Motor neuron (in vitro differentiated cells): ENCODE data around the gene MON2. TPM values are rescaled to one million over a fixed set of nuclear protein-coding genes. Genes with fewer than 3 reads are reported as not detected.
"Not testable (repeated sequence)": the region's sequence is repeated elsewhere in the genome, so short reads cannot be mapped to it uniquely, and the experiment has no call there.

Experiments used
- ATAC-seq, 8 experiments: fragments of 200-7000 bp; cut with Tn5 transposase; replicated peaks in 6 of 8; 2 replicates each; pipeline ENCODE4 v1.8.0; 2021; ENCODE audit warnings: mild to moderate bottlenecking in 8 of 8, moderate library complexity in 8 of 8
- H3K27ac ChIP-seq, 2 donors: fragments of 250-450 bp; sonication (Bioruptor Pico); 2 replicates each; pipeline ENCODE4 v1.9.0; 2021; ENCODE audit warnings: antibody characterized with exemption in 2 of 2, mild to moderate bottlenecking in 2 of 2, moderate library complexity in 1 of 2
- H3K4me1 ChIP-seq, 2 donors: fragments of 250-450 bp; sonication (Bioruptor Pico); replicated peaks in 1 of 2; 2 replicates each; pipeline ENCODE4 v1.6.1; 2021; ENCODE audit warnings: antibody characterized with exemption in 2 of 2, mild to moderate bottlenecking in 2 of 2, moderate library complexity in 1 of 2
- H3K4me3 ChIP-seq, 5 donors: fragments of 250-450 bp; sonication (Bioruptor Pico); 2 replicates each; pipeline ENCODE4 v1.9.0; 2021; ENCODE audit warnings: antibody characterized with exemption in 5 of 5, mild to moderate bottlenecking in 5 of 5, moderate library complexity in 4 of 5
- WGBS, 10 experiments: fragments of 450-650 bp; shearing (Covaris generic); methylation state at CpG; one replicate each; pipeline ENCODE4 v1.0.0; 2022; 5-methylcytosine and 5-hydroxymethylcytosine counted together
- in situ Hi-C, 9 experiments: fragments of 400-800 bp; cut with MboI; loops; one replicate each; pipeline ENCODE4 v1.15.0; 2021; ENCODE audit warnings: low sequenced_read_pairs in 9 of 9, low pct_unique_long_range_greater_than_20kb in 2 of 9; ENCODE audit not compliant: unreplicated experiment in 9 of 9
- total RNA-seq, 8 experiments: library from RNA; unstranded; fragments of 300-600 nt; gene quantifications; 2 replicates each; pipeline versions ENCODE4 v1.2.3 to v1.2.4, GENCODE V29; 2022

MON2 gene
- total RNA-seq, 8 experiments from 2014 or later = 19.2 to 84.6 (median 39.7) TPM

DNA sequence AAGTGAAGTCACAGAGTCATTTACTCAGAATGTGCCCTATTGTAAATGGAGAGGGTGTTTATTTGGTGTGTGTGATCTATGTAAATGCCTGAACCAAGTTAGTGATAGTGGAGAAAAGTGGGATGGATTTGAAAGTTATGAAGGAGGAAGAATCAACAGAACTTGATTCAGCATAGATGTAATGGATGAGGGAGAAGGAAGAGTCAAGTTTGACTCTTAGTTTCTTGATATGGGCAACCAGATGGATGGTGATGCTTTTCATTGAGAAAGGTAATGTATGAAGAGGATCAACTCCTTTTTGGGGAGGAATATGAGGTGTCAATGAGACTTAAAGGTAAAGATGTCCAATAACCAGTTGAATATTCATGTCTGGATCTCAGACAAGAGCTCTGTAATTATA lies 6.7 kb upstream of the MON2 start:
- no peak for ATAC-seq
- H3K4me1 ChIP-seq = no peaks in the 10 kb centered on the region
- in situ Hi-C loops = no loop called here
- H3K4me3 ChIP-seq = no peak overlapping the region
- no peak overlapping the region for H3K27ac ChIP-seq

DNA sequence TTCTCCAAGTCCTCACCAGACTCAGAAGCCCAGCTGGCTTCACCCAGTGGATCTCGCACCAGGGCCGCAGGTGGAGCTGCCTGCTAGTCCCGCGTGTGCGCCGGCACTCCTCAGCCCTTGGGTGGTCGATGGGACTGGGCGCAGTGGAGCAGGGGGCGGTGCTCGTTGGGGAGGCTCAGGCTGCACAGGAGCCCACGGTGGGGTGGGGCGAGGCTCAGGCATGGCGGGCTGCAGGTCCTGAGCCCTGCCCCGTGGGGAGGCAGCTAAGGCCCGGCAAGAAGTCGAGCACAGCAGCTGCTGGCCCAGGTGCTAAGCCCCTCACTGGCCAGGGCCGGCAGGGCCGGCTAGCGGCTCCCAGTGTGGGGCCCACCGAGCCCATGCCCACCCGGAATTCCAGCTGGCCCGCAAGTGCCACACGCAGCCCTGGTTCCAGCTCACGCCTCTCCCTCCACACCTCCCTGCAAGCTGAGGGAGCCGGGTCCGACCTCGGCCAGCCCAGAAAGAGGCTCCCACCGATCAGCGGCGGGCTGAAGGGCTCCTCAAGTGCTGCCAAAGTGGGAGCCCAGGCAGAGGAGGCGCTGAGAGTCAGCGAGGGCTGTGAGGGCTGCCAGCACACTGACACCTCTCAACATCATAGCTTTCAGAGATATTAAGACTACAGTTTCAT lies 5.3 kb upstream of the MON2 start:
- ATAC-seq, H3K4me3 ChIP-seq, H3K4me1 ChIP-seq, H3K27ac ChIP-seq, in situ Hi-C loops: not testable (repeated sequence)
- 75 to 100% (median 95%) methylated on average over 1 to 12 of the region's 32 CpGs; no CpG with 5 or more reads in 5 of the 10 experiments for WGBS, 10 experiments

GRCh38 chr12:62463252-62463651 lies 3.4 kb upstream of the MON2 start:
- H3K4me1 ChIP-seq, in situ Hi-C loops, H3K27ac ChIP-seq, ATAC-seq, H3K4me3 ChIP-seq: not testable (repeated sequence)
- 20 to 100% (median 74%) methylated on average over 2 to 6 of the region's 7 CpGs; no CpG with 5 or more reads in 2 of the 10 experiments for WGBS, 10 experiments

DNA sequence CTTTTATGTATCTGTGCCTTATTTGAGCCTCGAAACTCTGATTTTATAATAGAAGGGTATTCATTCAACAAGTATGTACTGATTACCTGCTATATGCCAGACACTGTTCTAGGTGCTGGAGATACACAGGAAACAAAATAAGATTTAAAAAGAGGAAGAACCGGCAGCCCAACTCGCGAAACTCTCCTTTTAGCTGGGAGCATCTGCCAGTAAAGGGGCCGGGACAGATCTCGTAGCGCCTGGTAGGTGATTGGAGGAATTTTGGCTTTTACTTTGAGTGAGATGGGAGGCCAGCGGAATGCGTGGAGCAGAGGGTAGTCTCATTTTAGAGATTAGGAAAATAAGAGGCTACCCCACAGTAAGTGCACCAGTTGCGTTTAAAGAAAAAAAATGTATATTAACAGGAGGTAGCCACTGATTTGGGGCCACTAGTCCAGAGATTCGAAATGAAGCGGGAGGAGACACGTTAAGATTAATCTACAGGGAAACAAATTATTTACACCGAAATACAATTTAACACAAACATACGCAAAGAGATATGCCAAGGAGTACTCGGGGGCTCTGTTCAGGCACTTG lies 520 bp upstream of the MON2 start:
- Histone ChIP-seq H3K27ac (peak overlapping the region; percentile 96 to 99), H3K4me1 (peaks cover 11 to 18% of the 10 kb centered on the region in 2 donors), H3K4me3 (peak overlapping the region; percentile 76 to 100 (median 92))
- WGBS, 10 experiments = 0 to 20% (median 10%) methylated on average over 1 to 16 of the region's 16 CpGs; no CpG with 5 or more reads in 1 of the 10 experiments
- peak; percentile 31 to 58 (median 46) for ATAC-seq
- in situ Hi-C loops = no loop called here

DNA sequence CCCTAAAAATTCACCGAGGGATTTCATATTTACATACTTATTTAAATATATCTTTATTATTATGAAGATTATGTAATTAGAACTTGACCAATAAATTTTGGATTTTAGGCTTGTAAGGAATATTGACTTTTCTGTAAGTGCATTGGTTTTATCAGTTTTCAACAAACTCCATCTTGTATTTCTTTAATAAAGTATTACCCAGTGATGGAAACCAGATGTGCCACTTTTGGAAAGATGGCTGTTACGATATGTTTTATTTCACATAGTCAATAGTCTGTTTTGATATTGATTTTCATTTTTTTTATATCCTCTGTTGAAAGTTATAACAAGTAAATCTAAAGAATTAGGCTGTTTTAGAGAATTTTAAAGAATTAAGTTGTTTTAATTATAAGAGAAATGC lies 1.8 kb downstream of the MON2 start:
- Histone ChIP-seq H3K4me3 (peak overlapping the region; percentile 76 to 100 (median 92)), H3K4me1 (peaks cover 14 to 18% of the 10 kb centered on the region in 2 donors), H3K27ac (no peak overlapping the region)
- 0 to 100% (median 88%) methylated on average over 1 to 2 of the region's 2 CpGs for WGBS, 10 experiments
- no peak for ATAC-seq
- in situ Hi-C loops = no loop called here

DNA sequence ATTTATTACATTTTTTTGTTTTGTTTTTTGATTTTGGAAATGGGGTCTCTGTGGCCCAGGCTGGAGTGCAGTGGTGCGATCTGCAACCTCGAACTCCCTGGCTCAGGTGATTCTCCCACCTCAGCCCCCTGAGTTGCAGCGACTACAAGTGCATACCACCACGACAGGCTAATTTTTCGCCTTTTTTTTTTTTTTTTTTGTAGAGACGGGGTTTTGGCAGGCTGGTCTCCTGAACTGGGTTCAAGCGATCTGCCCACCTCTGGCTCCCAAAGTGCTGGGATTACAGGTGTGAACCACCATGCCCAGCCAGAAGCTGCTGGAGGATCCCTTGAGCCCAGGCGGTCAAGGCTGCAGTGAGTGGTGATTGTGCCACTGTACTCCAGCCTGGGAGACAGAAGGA lies 2.3 kb downstream of the MON2 start:
- H3K4me1 ChIP-seq = peaks cover 14 to 18% of the 10 kb centered on the region in 2 donors
- no peak for ATAC-seq
- H3K27ac ChIP-seq = no peak overlapping the region
- peak overlapping the region; percentile 24 to 100 (median 84) for H3K4me3 ChIP-seq
- 73 to 100% (median 94%) methylated on average over 1 to 8 of the region's 8 CpGs; no CpG with 5 or more reads in 3 of the 10 experiments for WGBS, 10 experiments
- in situ Hi-C loops = no loop called here

DNA sequence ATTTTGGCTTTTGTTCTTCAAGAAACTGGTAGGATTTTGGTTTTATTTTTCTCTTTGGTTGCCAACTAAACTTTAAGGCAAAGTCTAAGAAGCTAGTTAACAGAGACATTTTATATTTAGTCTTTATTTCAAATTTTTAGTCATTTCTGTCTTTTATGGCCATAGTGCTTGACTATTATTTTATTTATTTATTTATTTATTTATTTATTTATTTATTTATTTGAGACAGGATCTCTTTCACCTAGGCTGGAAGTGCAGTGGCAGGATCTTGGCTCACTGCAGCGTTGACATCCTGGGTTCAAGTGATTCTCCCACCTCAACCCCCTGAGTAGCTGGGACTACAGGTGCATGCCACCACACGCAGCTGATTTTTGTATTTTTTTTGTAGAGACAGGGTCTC lies 3.1 kb downstream of the MON2 start:
- Histone ChIP-seq H3K27ac (no peak overlapping the region), H3K4me1 (peaks cover 14 to 18% of the 10 kb centered on the region in 2 donors), H3K4me3 (peak overlapping the region in 1 of 5 donors; percentile 100)
- ATAC-seq = no peak
- in situ Hi-C loops = no loop called here
- WGBS, 10 experiments = 33 to 100% (median 100%) methylated on average over 1 to 2 of the region's 2 CpGs; no CpG with 5 or more reads in 3 of the 10 experiments

- in situ Hi-C loops = no loop called here
- 71 to 96% (median 86%) methylated on average over 3 to 4 of the region's 4 CpGs for WGBS, 10 experiments
- ATAC-seq = no peak
Observed at GRCh38 chr12:62471734-62472133, 5.1 kb downstream of the MON2 start.

DNA sequence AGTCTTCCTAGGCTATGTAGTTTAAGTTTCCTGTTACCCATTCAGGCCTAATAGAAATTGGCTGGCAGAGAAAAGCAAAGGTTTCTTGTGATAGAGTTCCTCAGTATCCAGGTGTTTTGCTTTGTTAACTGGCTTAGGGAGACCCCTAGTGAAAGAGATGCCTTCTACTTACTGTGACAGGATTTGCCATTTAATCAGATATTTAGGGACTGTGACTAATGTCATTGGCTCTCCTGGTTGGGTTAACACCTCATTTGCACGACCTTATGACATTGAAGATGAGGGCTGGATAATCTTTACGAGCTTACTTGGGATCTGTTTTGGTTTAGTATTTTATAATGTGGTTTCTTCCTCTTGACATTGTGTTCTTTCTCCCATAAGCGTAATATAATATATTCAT lies 5.8 kb downstream of the MON2 start:
- in situ Hi-C loops = no loop called here
- peaks cover 11 to 16% of the 10 kb centered on the region in 2 donors for H3K4me1 ChIP-seq
- H3K4me3 ChIP-seq = no peak overlapping the region
- no peak for ATAC-seq
- WGBS, 10 experiments = 37 to 100% (median 89%) methylated on average over 1 to 3 of the region's 3 CpGs; no CpG with 5 or more reads in 1 of the 10 experiments
- H3K27ac ChIP-seq = no peak overlapping the region

More at GRCh38 chr12:62471734-62472133, 5.1 kb downstream of the MON2 start:
- Histone ChIP-seq H3K4me1 (peaks cover 11 to 16% of the 10 kb centered on the region in 2 donors), H3K4me3 (no peak overlapping the region), H3K27ac (no peak overlapping the region)

DNA sequence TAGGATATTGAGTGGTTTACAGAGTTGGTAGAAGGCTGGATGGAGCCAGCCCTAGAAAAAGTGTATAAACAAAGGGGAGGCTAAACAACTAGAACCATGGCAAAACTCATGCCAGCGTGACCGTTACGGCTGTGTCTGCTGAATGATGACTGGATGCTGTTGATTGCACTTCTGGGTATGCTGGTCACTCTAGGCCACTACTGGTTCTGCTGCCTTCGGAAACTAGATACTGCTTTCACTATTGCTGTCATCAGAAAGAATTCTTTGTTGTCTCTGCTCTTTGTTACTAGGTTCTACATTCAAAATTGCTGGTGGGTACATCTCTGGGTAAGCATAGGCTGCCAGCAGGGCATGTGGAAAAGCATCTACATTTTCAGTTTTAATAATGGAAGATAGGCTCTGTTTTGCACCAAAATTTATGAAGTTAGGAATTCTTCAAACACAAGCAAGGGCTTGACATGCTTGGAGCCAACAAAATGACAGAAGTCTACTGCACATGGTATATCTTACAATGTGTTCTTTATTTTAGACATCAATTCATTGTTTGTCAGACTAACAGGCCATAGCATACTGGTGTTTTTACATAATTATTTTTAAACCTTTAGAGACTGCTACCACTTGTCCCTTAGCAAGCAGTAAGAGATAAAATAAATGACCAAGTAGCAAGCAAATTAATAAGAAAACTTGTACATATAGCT lies 15.4 kb downstream of the MON2 start:
- Histone ChIP-seq H3K4me3 (no peak overlapping the region), H3K27ac (no peak overlapping the region), H3K4me1 (no peaks in the 10 kb centered on the region)
- in situ Hi-C loops = no loop called here
- 40 to 92% (median 87%) methylated on average over 1 to 4 of the region's 4 CpGs; no CpG with 5 or more reads in 3 of the 10 experiments for WGBS, 10 experiments
- peak in 1 of 8 experiments; percentile 70 for ATAC-seq

GRCh38 chr12:62482769-62483168 lies 16.1 kb downstream of the MON2 start:
- H3K27ac ChIP-seq = no peak overlapping the region
- no peaks in the 10 kb centered on the region for H3K4me1 ChIP-seq
- H3K4me3 ChIP-seq = no peak overlapping the region
- in situ Hi-C loops = no loop called here
- 82 to 100% (median 100%) methylated on average over 1 to 3 of the region's 3 CpGs for WGBS, 10 experiments
- ATAC-seq = no peak

GRCh38 chr12:62484233-62484632 lies 17.6 kb downstream of the MON2 start:
- H3K27ac ChIP-seq = no peak overlapping the region
- no peak for ATAC-seq
- H3K4me3 ChIP-seq = no peak overlapping the region
- 35 to 100% (median 99%) methylated on average over 1 to 2 of the region's 2 CpGs; no CpG with 5 or more reads in 2 of the 10 experiments for WGBS, 10 experiments
- in situ Hi-C loops = no loop called here
- no peaks in the 10 kb centered on the region for H3K4me1 ChIP-seq

GRCh38 chr12:62505786-62506185 lies 39.2 kb downstream of the MON2 start:
- in situ Hi-C loops = no loop called here
- Histone ChIP-seq H3K4me1 (no peaks in the 10 kb centered on the region), H3K27ac (no peak overlapping the region), H3K4me3 (no peak overlapping the region)
- WGBS, 10 experiments = 93 to 100% (median 100%) methylated on average over 1 to 3 of the region's 3 CpGs
- ATAC-seq = no peak
